HG03378 (cell line): ENCODE data around the gene RASA3.
"Not testable (repeated sequence)": the region's sequence is repeated elsewhere in the genome, so short reads cannot be mapped to it uniquely, and the experiment has no call there.

ENCODE experiments used
- ATAC-seq: cut with Tn5 transposase; IDR thresholded peaks from one replicate; pipeline ENCODE4 v1.9.1; 2021; ENCODE audit warnings: mild to moderate bottlenecking, moderate library complexity; ENCODE audit not compliant: unreplicated experiment

Gene RASA3

DNA sequence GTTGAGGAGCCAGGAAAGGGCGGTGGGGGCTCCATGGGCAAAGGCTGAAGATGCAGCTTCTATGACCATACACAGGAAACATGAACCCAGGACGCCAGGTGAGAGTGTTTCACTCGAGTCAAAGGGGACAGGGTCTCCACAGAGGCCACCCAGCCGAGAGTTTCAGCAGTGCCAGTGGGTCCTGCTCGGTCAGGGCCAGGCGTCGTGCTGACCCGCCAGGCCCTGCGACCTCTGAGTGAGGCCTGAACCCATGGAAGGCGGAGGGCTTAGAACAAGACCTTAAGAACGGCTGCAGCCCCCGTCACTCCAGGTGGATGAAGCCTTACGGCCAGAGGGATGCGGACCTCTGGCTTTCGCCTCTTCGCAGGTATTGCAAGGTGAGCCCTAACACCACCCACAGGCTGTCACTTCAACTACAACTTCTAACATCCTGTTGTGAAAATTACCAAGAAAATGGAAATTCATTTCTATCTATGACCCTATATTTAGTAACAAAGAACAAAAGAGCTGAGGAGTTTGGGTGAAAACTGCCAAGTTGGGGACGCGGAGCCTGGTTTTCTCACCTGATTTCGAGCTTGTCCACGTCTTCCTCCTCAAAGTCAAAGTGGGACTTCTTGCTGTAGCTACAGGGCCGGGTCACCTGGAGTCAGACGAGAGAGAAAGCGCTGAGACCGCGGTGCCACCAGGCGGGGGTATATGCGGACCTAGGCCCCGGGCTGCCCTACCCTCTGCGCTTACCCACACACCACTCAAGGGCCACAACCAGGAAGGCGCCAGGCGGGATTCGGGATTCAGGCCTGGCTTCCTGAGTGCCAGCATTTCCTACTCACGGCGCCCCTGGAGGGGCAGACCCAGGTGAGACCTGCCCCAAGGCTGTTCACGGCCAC, 108.5 kb downstream of the RASA3 start:
- ATAC-seq = no peak

DNA sequence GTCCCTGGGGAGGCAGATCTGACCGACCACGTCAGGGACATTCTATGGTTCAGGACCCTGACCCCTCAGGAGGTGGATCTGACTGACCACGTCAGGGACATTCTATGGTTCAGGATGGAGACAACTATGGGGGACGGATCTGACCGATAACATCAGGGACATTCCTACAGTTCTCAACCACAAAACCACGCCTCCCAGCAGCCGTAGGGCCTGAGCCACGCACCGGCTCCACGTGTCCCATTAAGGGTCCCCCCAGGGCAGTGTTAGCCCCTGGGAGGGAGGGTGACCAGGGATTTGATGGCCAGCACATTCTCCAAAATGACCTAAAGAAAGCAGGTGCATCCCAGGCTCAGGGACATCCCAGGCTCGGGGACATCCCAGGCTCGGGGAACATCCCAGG, 109.5 kb downstream of the RASA3 start:
- no peak for ATAC-seq

DNA sequence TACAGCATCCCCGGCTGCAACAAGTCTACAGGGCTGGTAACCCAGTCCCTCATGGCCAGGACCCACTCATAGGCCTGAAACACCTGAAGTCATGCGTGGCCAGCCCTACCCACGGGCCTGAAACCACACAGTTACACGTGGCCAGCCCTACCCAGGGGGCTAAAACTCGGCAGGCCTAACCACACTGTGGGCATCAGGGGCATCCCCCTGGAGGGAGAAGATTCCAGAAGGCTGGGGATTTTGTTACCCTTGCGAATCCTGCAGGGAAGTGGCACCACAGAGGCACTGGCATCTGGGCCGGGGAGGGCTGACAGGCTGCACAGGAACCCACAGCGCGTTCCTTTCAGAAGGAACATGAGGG, 110.1 kb downstream of the RASA3 start:
- ATAC-seq = no peak

DNA sequence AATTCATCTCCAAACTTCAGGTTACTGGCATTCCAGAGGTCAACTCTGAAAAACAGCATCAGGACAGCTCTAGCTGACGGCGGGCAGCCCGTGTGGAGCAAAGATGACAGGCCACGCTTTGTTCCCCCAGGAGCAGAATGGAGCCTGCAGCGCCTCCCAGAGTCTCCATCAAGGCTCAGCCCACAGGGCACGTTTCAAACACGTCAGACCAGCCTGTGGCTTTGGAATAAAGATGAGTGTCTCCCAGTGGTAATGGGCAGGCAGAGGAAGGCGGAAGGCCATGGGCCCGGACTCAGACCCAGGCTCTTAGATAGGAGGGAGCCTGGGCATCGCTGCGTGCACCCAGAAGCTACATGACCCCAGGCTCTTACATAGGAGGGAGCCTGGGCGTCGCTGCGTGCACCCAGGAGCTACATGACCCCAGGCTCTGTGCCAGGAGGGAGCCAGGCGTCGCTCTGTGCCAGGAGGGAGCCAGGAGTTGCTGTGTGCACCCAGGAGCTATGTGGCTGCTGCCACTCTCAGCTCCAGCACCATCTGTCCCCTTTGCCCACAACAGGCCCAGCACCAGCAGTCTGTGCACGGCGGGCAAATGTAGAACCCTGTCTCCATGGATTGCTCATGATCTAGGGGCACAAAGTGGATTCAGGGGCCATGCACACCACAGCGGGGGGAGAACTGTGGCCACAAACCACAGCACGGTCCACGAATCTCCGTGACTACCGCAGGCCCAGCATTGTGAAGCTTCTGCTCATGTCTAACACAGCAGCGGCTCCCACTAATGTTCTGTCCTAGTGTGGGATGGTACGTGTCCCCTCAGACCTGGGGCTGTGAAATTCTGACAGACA, 110.7 kb downstream of the RASA3 start:
- no peak for ATAC-seq

DNA sequence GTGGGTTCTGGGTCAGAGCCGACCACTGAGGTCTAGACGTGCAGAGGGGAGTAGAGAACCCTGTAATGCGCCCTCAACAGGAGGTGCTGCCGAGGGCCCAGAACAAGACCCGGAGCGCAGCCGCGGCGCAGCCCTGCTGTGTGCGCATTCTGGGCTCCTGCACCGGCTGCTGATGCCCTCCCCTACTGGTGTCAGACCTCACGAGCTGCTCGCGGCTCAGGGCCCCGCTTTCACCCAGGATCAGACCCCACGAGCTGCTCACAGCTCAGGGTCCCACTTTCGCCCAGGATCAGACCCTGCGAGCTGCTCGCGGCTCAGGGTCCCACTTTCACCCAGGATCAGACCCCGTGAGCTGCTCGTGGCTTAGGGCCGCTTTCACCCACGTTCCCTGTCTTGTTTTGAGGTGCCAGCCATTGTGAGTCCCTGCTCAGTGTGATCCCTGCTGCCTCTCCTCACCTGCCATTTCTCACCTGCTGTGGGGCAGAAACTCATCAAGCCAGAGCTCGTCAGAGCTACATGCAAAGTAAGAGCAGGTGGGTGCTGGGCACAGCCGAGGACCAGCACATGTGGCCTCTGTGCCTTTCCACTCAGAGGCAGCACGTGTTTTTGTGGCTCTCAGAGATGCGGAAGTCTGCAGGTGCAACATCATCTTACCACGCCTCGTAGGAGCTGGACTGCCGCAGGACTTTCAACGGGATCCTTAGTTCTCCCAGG, 111.5 kb downstream of the RASA3 start:
- ATAC-seq = no peak

- ATAC-seq = not testable (repeated sequence)
Measured at GRCh38 chr13:114020134-114020533, 112.3 kb downstream of the RASA3 start.

GRCh38 chr13:114019367-114019766, 113.1 kb downstream of the RASA3 start:
- ATAC-seq = no peak

GRCh38 chr13:114018461-114019055, 113.9 kb downstream of the RASA3 start:
- no peak for ATAC-seq

DNA sequence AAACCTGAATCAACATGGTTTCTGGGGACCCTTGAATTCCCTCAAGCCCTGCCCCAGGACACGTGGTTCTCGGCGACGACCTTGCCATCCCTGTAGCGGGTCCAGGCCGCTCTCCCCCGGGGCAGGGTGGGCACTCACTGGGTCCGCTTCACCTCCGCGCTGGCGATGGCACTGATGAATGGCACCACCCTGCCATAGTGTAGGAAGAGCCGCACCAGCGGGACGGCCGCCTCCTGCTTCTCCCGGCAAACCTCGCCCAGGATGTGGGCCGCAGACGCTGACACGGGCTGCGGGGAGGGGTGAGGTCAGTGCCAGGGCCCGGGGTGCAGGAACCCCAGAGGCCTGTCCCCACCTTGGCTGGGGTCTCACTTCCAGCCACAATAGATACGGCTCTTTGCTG, 114.5 kb downstream of the RASA3 start:
- no peak for ATAC-seq

- ATAC-seq = no peak
Measured at GRCh38 chr13:114017028-114017630, 115.3 kb downstream of the RASA3 start.

DNA sequence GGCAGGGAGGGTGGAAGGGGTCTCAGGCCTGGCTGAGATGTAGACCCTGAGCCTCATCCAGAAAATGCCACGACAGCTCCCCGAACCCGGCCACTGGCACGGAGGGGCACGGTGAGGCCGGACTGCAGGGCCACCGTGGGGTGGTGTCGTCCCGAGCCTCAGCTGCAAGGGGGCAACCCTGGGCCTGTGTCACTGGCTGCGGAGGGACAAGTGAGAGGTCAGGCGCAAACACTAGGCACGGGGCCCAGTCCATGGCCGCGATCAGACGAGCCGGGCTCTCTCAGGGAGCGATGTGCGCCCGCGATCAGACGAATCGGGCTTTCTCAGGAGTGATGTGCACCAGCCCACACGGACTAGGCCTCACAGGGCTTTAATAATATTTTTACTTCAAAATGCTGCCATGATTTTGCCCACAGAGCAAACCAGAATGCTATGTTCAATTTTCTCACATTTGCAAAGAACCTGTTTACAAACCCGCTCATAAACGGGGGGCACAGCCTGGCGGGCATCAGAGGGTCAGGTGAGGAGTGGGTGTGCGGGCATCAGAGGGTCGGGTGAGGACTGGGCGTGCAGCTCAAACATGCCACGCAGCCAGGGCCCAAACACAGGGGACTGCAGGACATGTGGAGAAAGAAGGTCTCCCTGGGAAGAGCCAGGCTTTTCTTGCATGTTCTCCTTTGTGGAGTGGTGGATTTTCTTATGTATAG, 115.9 kb downstream of the RASA3 start:
- no peak for ATAC-seq

GRCh38 chr13:114015969-114016295, 116.5 kb downstream of the RASA3 start:
- ATAC-seq = no peak

DNA sequence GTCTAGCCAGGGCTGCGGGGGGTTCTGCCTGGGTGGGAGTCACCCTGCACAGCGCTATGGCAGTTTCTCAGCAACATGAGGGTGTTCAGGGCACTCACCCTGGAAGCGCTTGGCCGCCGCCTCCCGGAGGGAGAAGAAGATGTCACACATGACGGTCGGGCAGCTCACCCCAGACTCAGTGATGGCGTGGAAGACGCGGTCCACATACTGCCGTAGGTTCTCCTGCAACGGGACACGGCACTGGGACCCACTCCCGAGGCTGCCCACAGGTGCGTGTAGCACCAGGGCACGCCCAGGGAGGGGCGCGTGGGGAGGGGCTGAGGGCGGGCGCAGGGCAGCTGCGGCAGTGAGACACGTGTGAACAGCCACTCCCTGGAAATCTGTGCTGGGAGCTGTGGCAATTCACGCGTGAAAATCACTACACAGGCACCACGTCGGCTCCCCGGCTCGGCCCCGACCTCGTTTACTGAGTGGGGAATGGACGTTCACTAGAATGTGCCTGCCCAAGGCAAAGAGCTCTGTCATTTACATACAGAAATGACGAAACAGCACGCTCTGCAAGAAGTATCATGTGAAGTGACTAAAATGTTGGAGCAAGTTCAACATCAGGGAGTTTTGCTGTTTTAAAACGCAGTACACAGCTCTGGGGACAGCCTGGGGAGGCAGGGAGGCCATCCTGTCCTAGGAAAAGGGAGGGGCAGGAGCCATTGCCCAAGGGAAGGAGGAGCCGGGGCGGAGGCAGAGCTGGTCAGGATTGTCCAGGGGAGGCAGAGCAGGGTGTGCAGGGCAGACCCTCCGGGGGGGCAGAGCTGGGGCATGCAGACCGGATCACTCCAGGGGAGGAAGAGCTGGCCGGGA, 117.1 kb downstream of the RASA3 start:
- ATAC-seq = no peak

DNA sequence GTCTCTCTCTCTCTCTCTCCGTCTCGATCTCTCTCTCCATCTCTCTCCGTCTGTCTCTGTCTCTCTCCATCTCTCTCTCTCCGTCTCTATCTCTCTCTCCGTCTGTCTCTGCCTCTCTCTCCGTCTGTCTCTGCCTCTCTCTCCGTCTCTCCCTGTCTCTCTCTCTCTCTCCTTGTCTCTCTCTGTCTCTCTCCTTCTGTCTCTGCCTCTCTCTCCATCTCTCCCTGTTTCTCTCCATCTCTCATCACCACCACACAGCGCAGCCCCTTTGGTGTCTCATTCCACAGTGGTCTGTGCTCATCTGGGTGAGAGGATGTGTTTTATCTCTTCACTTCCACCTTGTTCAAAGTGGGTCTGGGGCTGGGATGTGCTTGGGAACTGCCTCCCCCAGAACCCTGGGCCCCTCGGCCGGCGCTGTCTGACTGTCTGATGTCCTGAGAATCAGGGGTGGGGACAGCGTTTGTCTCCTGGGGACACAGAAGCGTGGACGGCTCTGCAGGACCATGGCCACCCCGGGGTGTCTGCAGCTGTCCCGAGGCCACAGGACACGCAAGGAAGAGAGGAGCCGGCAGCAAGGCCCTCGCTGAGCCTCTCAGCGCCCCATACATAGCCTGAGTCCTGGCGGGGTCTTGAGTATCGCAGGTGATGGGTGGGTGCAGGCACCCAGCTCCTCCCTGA, 118.3 kb downstream of the RASA3 start:
- ATAC-seq = no peak

GRCh38 chr13:114013336-114013735, 119.1 kb downstream of the RASA3 start:
- no peak for ATAC-seq

GRCh38 chr13:114012921-114013320, 119.5 kb downstream of the RASA3 start:
- no peak for ATAC-seq

DNA sequence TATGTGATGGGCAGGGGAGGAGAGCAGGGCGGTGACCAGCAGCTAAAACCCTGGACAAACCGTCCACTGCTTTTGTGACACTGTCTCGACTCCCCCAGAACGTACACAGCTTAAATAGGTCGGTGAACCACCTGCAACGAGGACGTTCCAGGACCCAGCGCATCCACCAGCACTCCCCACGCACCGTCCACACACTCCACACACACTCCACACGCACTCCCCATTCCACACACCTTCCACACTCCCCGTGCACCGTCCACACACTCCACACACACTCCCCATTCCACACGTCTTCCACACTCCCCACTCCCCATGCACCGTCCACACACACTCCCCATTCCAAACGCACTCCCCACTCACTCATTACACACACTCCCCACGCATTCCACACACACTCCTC, 120.3 kb downstream of the RASA3 start:
- ATAC-seq = no peak

GRCh38 chr13:114011226-114011625, 121.2 kb downstream of the RASA3 start:
- ATAC-seq = no peak
